T-helper 2 cell (primary cell): ENCODE data around the gene COL4A2.
A peak's percentile ranks its signal among the peaks of the same experiment; 100 is the strongest.

ENCODE experiments used
- DNase-seq, 5 experiments: peaks; one replicate each; pipeline versions ENCODE4 v3.0.0 to v3.0.0-alpha.2; 2012 to 2022

The COL4A2 gene

DNA sequence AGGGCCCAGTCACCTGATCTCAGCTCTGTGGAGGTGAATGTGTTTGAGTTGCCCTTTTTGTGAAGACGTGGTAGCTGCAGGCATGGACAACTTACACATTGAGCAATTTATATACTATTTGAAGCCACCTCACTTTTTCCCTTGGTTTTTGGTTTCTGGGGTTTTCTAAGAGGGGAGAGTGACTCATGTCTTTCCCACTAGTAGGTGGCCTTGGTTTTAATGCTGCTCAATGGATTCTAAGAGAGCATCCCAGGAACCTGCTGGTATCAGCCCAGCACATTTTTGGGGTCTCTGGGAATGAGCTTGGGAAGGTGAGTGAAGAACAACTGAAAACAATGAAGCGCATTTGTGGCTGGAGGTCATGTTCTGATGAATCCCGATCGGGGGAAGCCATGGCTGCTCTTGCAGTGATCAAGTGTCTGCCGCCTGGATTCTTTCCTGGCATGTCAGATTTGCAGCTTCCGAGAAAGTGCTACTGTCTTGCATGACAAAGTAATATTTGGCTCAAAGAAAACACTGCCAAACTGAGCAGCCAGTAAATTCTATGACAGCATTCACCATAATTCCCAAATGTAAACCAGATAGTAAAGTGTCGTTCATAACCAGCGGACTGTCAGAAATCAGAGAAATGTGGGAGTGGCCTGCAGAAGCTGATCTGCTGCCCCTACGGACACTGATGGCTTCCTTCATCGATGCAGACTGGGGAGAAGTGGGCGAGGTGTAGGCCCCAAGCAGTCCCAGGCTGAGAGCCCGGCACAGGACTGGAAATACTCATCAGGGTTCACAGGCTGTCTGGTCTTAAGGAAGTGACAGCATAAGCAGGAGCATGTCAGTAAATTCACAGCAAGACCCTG is 98.7 kb downstream of the COL4A2 start:
- no peak for DNase-seq

GRCh38 chr13:110407021-110407420 is 99.9 kb downstream of the COL4A2 start:
- no peak for DNase-seq

DNA sequence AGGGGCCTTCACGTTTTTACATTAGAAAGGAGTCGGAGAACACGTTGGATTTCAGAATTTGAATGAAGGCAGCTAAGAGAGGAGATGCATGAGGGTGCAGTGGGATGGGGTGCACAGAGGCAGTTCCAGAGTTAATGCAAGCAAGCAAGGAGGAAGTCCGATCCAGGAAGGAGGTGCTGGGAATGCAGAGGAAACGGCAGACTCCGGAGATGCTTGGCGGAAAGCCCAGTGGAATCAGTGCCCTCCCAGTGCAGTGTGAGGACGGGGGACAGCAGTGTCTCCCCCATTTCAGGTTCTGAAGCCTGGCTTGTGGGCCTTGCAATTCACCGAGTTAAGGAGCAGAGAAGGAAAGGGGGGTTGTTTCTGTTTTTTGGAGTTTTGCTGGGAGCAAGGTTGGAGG is 100.4 kb downstream of the COL4A2 start:
- no peak for DNase-seq

DNA sequence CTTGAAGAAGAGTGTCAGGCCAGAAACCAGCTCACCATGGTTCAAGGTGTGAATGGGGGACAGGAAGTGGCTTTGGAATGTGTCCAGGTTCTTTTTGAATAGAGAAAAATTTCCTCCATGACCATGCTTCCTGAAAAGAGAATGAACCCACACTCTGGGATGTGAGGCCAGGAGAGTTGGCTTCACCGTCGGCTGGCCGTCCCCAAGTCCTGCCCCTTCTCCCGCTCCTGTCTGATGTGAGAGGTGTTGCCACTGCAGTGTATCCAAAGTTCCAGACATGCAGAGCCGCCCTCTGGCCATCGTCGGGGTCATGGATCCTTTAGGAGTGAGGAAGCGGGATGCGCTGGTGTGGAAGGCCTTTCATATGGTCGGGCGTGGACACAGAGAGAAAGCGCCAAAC is 101.2 kb downstream of the COL4A2 start:
- no peak for DNase-seq

DNA sequence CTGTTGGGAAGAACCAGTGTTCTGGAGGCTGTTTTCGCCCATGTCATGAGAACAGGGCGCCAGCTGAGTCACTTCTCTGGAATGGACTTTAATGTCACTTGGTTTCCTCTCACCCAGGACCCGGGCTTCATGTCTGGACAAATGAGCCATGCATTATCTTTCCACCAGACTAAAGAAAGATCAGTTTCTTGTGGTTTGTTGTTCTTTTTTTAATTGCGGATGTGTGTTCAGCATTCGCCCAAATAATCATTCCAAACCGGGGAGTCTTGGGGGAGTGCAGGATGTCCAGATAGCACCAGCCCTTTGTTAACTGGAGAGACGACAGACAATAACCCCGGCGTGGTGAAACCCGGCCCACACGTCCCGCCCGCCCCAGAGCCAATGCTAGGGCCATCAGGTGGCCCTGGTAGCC is 102.5 kb downstream of the COL4A2 start:
- DNase-seq, result no peak

GRCh38 chr13:110410000-110410399 is 102.9 kb downstream of the COL4A2 start:
- no peak for DNase-seq

DNA sequence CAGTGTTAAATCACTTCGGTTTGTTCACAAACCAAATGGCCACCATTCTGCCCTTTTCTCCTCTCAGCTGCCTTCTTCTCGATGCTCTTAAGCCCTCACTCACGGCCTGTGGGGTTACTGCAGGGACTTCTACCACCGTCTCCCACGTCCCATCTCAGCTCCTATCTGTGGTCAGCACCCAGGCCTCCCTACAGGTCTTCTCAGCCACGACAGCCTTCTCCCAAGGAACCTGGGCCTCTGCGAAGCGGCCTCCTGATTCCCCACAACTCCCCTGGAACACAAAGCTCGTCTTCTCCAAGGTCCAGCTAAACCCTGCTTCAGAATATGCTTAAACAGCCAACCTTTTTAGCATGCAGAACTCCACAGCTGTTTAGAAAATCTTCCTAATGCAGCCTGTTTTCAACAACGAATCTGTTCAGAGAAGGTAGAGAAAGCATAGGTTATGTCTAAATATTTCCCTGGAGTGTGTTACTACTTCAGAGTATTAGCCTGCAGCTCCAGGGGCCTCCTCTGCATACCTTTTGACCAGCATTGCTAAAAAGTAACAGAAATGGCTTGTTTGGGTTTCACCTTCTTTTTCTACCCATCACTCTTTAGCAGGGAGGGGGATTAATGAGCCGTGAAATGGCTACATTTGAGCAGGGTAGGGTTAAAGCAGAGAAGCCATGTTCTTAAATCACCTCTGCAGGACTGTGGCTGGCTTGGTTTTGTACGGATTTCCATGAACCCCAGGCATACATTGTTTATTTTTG is 104.0 kb downstream of the COL4A2 start:
- no peak for DNase-seq

- DNase-seq, result no peak
These were observed 104.6 kb downstream of the COL4A2 start for GRCh38 chr13:110411688-110412059.

GRCh38 chr13:110412132-110412914 is 105.2 kb downstream of the COL4A2 start:
- DNase-seq, result peak in 3 of 5 experiments; percentile 26 to 62 (median 39)

GRCh38 chr13:110413016-110413675 is 106.1 kb downstream of the COL4A2 start:
- DNase-seq, result no peak

- DNase-seq, result no peak
These were observed 106.6 kb downstream of the COL4A2 start for GRCh38 chr13:110413676-110414040.

DNA sequence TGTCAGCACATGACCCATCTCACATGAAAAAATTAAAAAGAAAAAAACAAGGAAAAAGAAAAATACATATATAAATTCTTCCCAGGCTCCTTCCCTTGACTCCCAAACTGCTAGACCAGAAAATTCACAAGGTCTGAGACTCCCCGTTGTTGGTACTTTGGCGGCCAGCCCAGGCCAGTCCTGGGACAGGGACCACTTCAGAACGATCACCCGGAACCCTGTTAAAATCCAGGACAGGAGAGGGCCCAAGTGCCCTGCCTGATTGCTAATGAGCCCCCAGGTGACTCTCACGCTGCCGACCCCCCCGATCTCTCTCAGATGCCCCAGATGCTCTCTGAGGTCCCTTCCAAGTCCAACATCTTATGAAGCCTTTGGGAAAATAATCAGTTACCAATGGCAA is 107.2 kb downstream of the COL4A2 start:
- no peak for DNase-seq

GRCh38 chr13:110414931-110415330 is 107.8 kb downstream of the COL4A2 start:
- no peak for DNase-seq

GRCh38 chr13:110415669-110416068 is 108.6 kb downstream of the COL4A2 start:
- DNase-seq, result no peak

GRCh38 chr13:110416131-110417025 is 109.3 kb downstream of the COL4A2 start:
- DNase-seq, result no peak

- no peak for DNase-seq
These were observed 111.9 kb downstream of the COL4A2 start for GRCh38 chr13:110418944-110419343.

DNA sequence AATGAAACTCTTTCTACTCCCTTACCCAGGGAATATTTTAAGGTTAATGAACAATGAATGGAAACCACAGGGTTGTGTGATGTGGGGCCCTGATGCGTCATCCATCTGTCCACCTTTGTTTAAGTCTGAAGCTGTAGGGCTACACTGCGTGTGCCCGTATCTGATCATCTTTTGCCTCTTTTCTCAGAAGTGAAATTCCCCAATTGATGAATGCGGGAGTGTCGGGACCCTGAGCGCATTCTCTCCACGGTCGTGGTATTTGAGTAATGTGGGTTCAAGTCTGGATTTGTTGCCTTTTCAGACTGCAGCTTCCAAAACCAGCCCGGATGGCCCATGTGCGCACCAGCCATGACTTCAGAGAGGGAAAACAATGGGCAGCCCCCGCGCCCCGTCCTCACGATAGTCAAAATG is 112.3 kb downstream of the COL4A2 start:
- DNase-seq, result no peak

GRCh38 chr13:110419946-110420345 is 112.9 kb downstream of the COL4A2 start:
- DNase-seq, result no peak

DNA sequence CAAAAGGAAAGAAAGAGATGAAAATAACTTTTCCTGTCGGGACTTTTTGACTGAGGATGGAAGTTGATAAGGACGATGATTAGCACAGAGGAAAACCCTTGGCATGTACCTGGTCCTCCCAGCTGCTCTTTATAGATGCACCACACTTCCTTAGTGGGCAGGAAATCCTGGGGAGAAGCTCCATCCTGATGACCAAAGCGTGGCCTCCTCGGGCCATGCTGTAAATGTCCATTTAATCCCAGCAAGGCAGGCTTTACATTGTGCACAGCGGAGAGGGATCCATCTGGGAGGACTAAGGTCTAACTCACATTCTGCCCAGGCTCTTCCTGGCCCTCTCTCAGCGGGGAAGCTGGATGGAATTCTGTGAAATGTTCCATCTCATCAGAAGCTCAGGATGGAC is 113.5 kb downstream of the COL4A2 start:
- no peak for DNase-seq

GRCh38 chr13:110421061-110421460 is 114.0 kb downstream of the COL4A2 start:
- DNase-seq, result no peak

DNA sequence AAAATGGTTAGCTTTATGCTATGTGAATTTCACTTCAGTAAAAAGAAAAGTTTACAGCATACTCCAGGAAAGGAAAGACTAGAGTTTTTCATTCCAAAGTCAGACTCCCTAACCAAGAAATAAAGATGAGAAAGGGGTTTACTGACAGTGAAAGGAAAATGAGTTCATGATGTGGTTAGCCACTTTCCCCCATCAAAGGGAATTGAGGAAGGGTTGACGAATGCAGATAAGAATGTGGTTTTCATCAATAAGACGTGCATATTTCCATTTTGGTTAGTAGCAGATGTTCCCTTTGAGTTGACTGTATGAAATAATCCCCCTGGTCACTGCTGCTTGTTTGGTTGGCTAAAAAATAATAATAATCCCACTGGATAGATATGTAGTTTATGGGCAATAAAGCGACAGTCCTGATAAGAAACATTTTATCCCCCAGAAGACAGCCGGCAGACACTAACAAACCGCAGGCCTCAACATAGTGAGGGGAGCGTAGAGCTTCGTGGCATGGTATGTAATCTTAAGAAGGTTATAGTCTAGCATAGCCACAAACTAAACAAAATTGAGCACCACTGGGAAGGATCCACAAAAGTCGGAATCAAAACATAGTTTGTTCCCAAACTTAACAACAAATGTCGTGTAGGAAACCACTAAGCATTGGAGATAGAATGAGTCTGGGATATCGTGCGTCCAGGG is 114.8 kb downstream of the COL4A2 start:
- DNase-seq, result peak in 1 of 5 experiments; percentile 33
